Endothelial cell of hepatic sinusoid (primary cell): Measurements from ENCODE around the gene ATP1B1.

Source experiments
- in situ Hi-C: cut with HindIII; loops from 2 replicates; pipeline ENCODE4 v1.10.0; 2017; ENCODE audit warnings: low sequenced_read_pairs

The ATP1B1 gene

GRCh38 chr1:169106095-169106920 is at the start of gene ATP1B1:
Gene ATP1B1 (plus strand): TSS chr1:169106690. CDS start chr1:169106830, 140 bp downstream.
- in situ Hi-C loops: no loop called here

- in situ Hi-C loops: no loop called here
These were observed 47.1 kb upstream of the ATP1B1 start for GRCh38 chr1:169059421-169059820.

GRCh38 chr1:169060043-169060722 is 46.3 kb upstream of the ATP1B1 start:
- in situ Hi-C loops: no loop called here

GRCh38 chr1:169060919-169061639 is 45.4 kb upstream of the ATP1B1 start:
- in situ Hi-C loops: no loop called here

GRCh38 chr1:169062152-169062551 is 44.3 kb upstream of the ATP1B1 start:
- in situ Hi-C loops: no loop called here

GRCh38 chr1:169064103-169064502 is 42.4 kb upstream of the ATP1B1 start:
- in situ Hi-C loops: no loop called here

GRCh38 chr1:169070547-169070946 is 35.9 kb upstream of the ATP1B1 start:
- in situ Hi-C loops: no loop called here

- in situ Hi-C loops: no loop called here
These were observed 35.5 kb upstream of the ATP1B1 start for GRCh38 chr1:169070958-169071357.

- in situ Hi-C loops: no loop called here
These were observed 33.4 kb upstream of the ATP1B1 start for GRCh38 chr1:169072945-169073725.

- in situ Hi-C loops: loop anchor here (5.0 kb wide), 1 partner anchor 61 kb away; no protein-coding TSS in a partner anchor
These were observed 28.2 kb upstream of the ATP1B1 start for GRCh38 chr1:169078163-169078883.

GRCh38 chr1:169081503-169082123 is 24.9 kb upstream of the ATP1B1 start:
- in situ Hi-C loops: no loop called here

GRCh38 chr1:169085911-169086310 is 20.6 kb upstream of the ATP1B1 start:
- in situ Hi-C loops: no loop called here

- in situ Hi-C loops: no loop called here
These were observed 19.7 kb upstream of the ATP1B1 start for GRCh38 chr1:169086603-169087455.

GRCh38 chr1:169087876-169088275 is 18.6 kb upstream of the ATP1B1 start:
- in situ Hi-C loops: no loop called here

- in situ Hi-C loops: no loop called here
These were observed 16.7 kb upstream of the ATP1B1 start for GRCh38 chr1:169089776-169090175.

GRCh38 chr1:169090308-169090899 is 16.1 kb upstream of the ATP1B1 start:
- in situ Hi-C loops: no loop called here

GRCh38 chr1:169090900-169091311 is 15.6 kb upstream of the ATP1B1 start:
- in situ Hi-C loops: no loop called here

- in situ Hi-C loops: no loop called here
These were observed 15.0 kb upstream of the ATP1B1 start for GRCh38 chr1:169091480-169091941.
